NOMO-1 treated with dmso at 0.1 percent for 144 hours (cell line): ENCODE data around the gene CC2D2B.
"Not testable (repeated sequence)": the region's sequence is repeated elsewhere in the genome, so short reads cannot be mapped to it uniquely, and the experiment has no call there.

Experiments
- DNase-seq: peaks from one replicate; lab custom pipeline; 2025; ENCODE audit not compliant: unreplicated experiment; lab: John Stamatoyannopoulos, UW

Gene CC2D2B

GRCh38 chr10:95907456-95908253 is at the start of gene CC2D2B:
TSS of gene CC2D2B (plus strand) at chr10:95907975. CDS start at chr10:95911324, 3,349 bp downstream.
- DNase-seq, result peak; percentile 49

- DNase-seq, result no peak
Observed at GRCh38 chr10:95860166-95860940, 47.4 kb upstream of the CC2D2B start.

- DNase-seq, result no peak
Observed at GRCh38 chr10:95861386-95861785, 46.4 kb upstream of the CC2D2B start.

GRCh38 chr10:95864906-95865813 is 42.6 kb upstream of the CC2D2B start:
- peak; percentile 65 for DNase-seq

- no peak for DNase-seq
Observed at GRCh38 chr10:95865814-95866466, 41.8 kb upstream of the CC2D2B start.

GRCh38 chr10:95866467-95866842 is 41.3 kb upstream of the CC2D2B start:
- no peak for DNase-seq

- no peak for DNase-seq
Observed at GRCh38 chr10:95867866-95868265, 39.9 kb upstream of the CC2D2B start.

GRCh38 chr10:95872158-95872711 is 35.5 kb upstream of the CC2D2B start:
- no peak for DNase-seq

GRCh38 chr10:95873139-95873538 is 34.6 kb upstream of the CC2D2B start:
- DNase-seq, result no peak

- DNase-seq, result no peak
Observed at GRCh38 chr10:95873651-95874050, 34.1 kb upstream of the CC2D2B start.

- DNase-seq, result not testable (repeated sequence)
Observed at GRCh38 chr10:95874783-95875182, 33.0 kb upstream of the CC2D2B start.

- DNase-seq, result no peak
Observed at GRCh38 chr10:95876756-95877155, 31.0 kb upstream of the CC2D2B start.

- no peak for DNase-seq
Observed at GRCh38 chr10:95877881-95878280, 29.9 kb upstream of the CC2D2B start.

GRCh38 chr10:95880704-95881103 is 27.1 kb upstream of the CC2D2B start:
- DNase-seq, result peak; percentile 1

- no peak for DNase-seq
Observed at GRCh38 chr10:95881316-95881715, 26.5 kb upstream of the CC2D2B start.

- no peak for DNase-seq
Observed at GRCh38 chr10:95889830-95890229, 17.9 kb upstream of the CC2D2B start.

GRCh38 chr10:95896071-95896850 is 11.5 kb upstream of the CC2D2B start:
- peak; percentile 41 for DNase-seq

- DNase-seq, result not testable (repeated sequence)
Observed at GRCh38 chr10:95905897-95906580, 1.7 kb upstream of the CC2D2B start.
